ENCODE results near the gene UPP1. TPM values are rescaled to one million over a fixed set of nuclear protein-coding genes. Genes with fewer than 3 reads are reported as not detected.
"Not testable (repeated sequence)": the region's sequence is repeated elsewhere in the genome, so short reads cannot be mapped to it uniquely, and the experiment has no call there.

The UPP1 gene
- total and polyA plus RNA-seq, 4 experiments from 2014 or later: 52.7 to 123 (median 80.7) TPM

GRCh38 chr7:48114115-48114514 is 25.1 kb downstream of the UPP1 start:
- no peak overlapping the region for H3K27ac ChIP-seq (ENCODE audit: low read depth, low read length)
- H3K27me3 Mint-ChIP-seq: no peaks in the 10 kb centered on the region
- intact Hi-C loops (cut with micrococcal nuclease): no loop called here
- peaks cover 3 to 7% of the 10 kb centered on the region in 2 donors for H3K36me3 Mint-ChIP-seq
- peaks cover 13% of the 10 kb centered on the region for H3K4me1 ChIP-seq (ENCODE audit: insufficient read depth, low read length)
- no peak for DNase-seq
- peaks cover 8 to 15% (median 11%) of the 10 kb centered on the region in 4 donors for H3K4me1 Mint-ChIP-seq
- H3K9me3 Mint-ChIP-seq: no peaks in the 10 kb centered on the region
- H3K4me3 ChIP-seq (ENCODE audit: low read length in 2 of 2): no peak overlapping the region
- H3K27ac Mint-ChIP-seq: peak overlapping the region in 1 of 7 donors; percentile 76
- H3K9me3 ChIP-seq (ENCODE audit: control insufficient read depth in 1 of 2, low read length in 2 of 2): no peaks in the 10 kb centered on the region
- H3K27me3 ChIP-seq (ENCODE audit: insufficient read depth, low read length): no peaks in the 10 kb centered on the region
- no peak overlapping the region for H3K4me3 Mint-ChIP-seq
- ChIA-PET CTCF (ENCODE audit: partially characterized antibody) (interaction anchor here (1.2 to 2.0 kb wide), 2 partner anchors 122 to 167 kb away, joined by 3 to 9 read pairs; no protein-coding TSS in a partner anchor), POLR2A (ENCODE audit: partially characterized antibody) (no interaction called here)
- H3K36me3 ChIP-seq (ENCODE audit: insufficient read depth, low read length): no peaks in the 10 kb centered on the region

GRCh38 chr7:48114589-48114988 is 25.5 kb downstream of the UPP1 start:
- peaks cover 0 to 5% of the 10 kb centered on the region in 2 donors for H3K36me3 Mint-ChIP-seq
- no peak overlapping the region for H3K4me3 Mint-ChIP-seq
- Histone ChIP-seq H3K4me1 (ENCODE audit: insufficient read depth, low read length) (peaks cover 12% of the 10 kb centered on the region), H3K9me3 (ENCODE audit: control insufficient read depth in 1 of 2, low read length in 2 of 2) (no peaks in the 10 kb centered on the region), H3K36me3 (ENCODE audit: insufficient read depth, low read length) (no peaks in the 10 kb centered on the region), H3K27me3 (ENCODE audit: insufficient read depth, low read length) (no peaks in the 10 kb centered on the region), H3K27ac (ENCODE audit: low read depth, low read length) (no peak overlapping the region), H3K4me3 (ENCODE audit: low read length in 2 of 2) (no peak overlapping the region)
- H3K27me3 Mint-ChIP-seq: no peaks in the 10 kb centered on the region
- POLR2A ChIA-PET (ENCODE audit: partially characterized antibody): no interaction called here
- no peaks in the 10 kb centered on the region for H3K9me3 Mint-ChIP-seq
- H3K4me1 Mint-ChIP-seq: peaks cover 8 to 15% (median 10%) of the 10 kb centered on the region in 4 donors
- CTCF ChIA-PET (ENCODE audit: partially characterized antibody): interaction anchor here (1.0 to 2.0 kb wide), 3 partner anchors 123 to 169 kb away, joined by 3 to 9 read pairs (median 4); no protein-coding TSS in a partner anchor
- DNase-seq: no peak
- intact Hi-C loops (cut with micrococcal nuclease): no loop called here
- peak overlapping the region in 2 of 7 donors; percentile 57 to 76 for H3K27ac Mint-ChIP-seq

GRCh38 chr7:48116043-48116442 is 27.0 kb downstream of the UPP1 start:
- Mint-ChIP-seq H3K4me1 (peaks cover 0 to 4% (median 0%) of the 10 kb centered on the region in 4 donors), H3K27ac (peak overlapping the region in 1 of 7 donors; percentile 5), H3K4me3 (no peak overlapping the region), H3K36me3 (no peaks in the 10 kb centered on the region), H3K27me3 (no peaks in the 10 kb centered on the region), H3K9me3 (no peaks in the 10 kb centered on the region)
- no peak for DNase-seq
- Histone ChIP-seq H3K4me3 (ENCODE audit: low read length in 2 of 2) (no peak overlapping the region), H3K27ac (ENCODE audit: low read depth, low read length) (no peak overlapping the region), H3K9me3 (ENCODE audit: control insufficient read depth in 1 of 2, low read length in 2 of 2) (no peaks in the 10 kb centered on the region), H3K4me1 (ENCODE audit: insufficient read depth, low read length) (no peaks in the 10 kb centered on the region), H3K27me3 (ENCODE audit: insufficient read depth, low read length) (no peaks in the 10 kb centered on the region), H3K36me3 (ENCODE audit: insufficient read depth, low read length) (no peaks in the 10 kb centered on the region)
- CTCF ChIA-PET (ENCODE audit: partially characterized antibody): no interaction called here
- POLR2A ChIA-PET (ENCODE audit: partially characterized antibody): no interaction called here
- intact Hi-C loops (cut with micrococcal nuclease): no loop called here

- Histone ChIP-seq H3K4me3 (ENCODE audit: low read length in 2 of 2) (no peak overlapping the region), H3K27me3 (ENCODE audit: insufficient read depth, low read length) (no peaks in the 10 kb centered on the region), H3K27ac (ENCODE audit: low read depth, low read length) (no peak overlapping the region), H3K36me3 (ENCODE audit: insufficient read depth, low read length) (no peaks in the 10 kb centered on the region), H3K4me1 (ENCODE audit: insufficient read depth, low read length) (no peaks in the 10 kb centered on the region), H3K9me3 (ENCODE audit: control insufficient read depth in 1 of 2, low read length in 2 of 2) (no peaks in the 10 kb centered on the region)
- Mint-ChIP-seq H3K36me3 (no peaks in the 10 kb centered on the region), H3K27me3 (no peaks in the 10 kb centered on the region), H3K4me3 (no peak overlapping the region), H3K27ac (no peak overlapping the region), H3K4me1 (no peaks in the 10 kb centered on the region), H3K9me3 (no peaks in the 10 kb centered on the region)
- CTCF ChIA-PET (ENCODE audit: partially characterized antibody): no interaction called here
- no peak for DNase-seq
- POLR2A ChIA-PET (ENCODE audit: partially characterized antibody): no interaction called here
- intact Hi-C loops (cut with micrococcal nuclease): no loop called here
These were observed 29.0 kb downstream of the UPP1 start for GRCh38 chr7:48118041-48118440.

- POLR2A ChIA-PET (ENCODE audit: partially characterized antibody); H3K36me3 Mint-ChIP-seq; H3K27ac Mint-ChIP-seq; DNase-seq; H3K4me1 Mint-ChIP-seq; H3K4me1 ChIP-seq (ENCODE audit: insufficient read depth, low read length); H3K27me3 ChIP-seq (ENCODE audit: insufficient read depth, low read length); H3K9me3 Mint-ChIP-seq; intact Hi-C loops (cut with micrococcal nuclease); H3K4me3 ChIP-seq (ENCODE audit: low read length in 2 of 2); H3K27me3 Mint-ChIP-seq; H3K4me3 Mint-ChIP-seq; H3K27ac ChIP-seq (ENCODE audit: low read depth, low read length); H3K9me3 ChIP-seq (ENCODE audit: control insufficient read depth in 1 of 2, low read length in 2 of 2); H3K36me3 ChIP-seq (ENCODE audit: insufficient read depth, low read length): not testable (repeated sequence)
- CTCF ChIA-PET (ENCODE audit: partially characterized antibody): interaction anchor here (1.4 to 1.8 kb wide), 2 partner anchors 10 to 129 kb away, joined by 3 to 11 read pairs; no protein-coding TSS in a partner anchor
These were observed 31.5 kb downstream of the UPP1 start for GRCh38 chr7:48120536-48120935.

- Mint-ChIP-seq H3K36me3 (no peaks in the 10 kb centered on the region), H3K27me3 (peaks cover 9 to 12% of the 10 kb centered on the region in 2 donors), H3K9me3 (peaks cover 0 to 20% (median 9%) of the 10 kb centered on the region in 8 donors), H3K4me3 (no peak overlapping the region), H3K4me1 (no peaks in the 10 kb centered on the region), H3K27ac (peak overlapping the region in 2 of 7 donors; percentile 10 to 51)
- intact Hi-C loops (cut with micrococcal nuclease): no loop called here
- ChIA-PET POLR2A (ENCODE audit: partially characterized antibody) (no interaction called here), CTCF (ENCODE audit: partially characterized antibody) (no interaction called here)
- no peak for DNase-seq
- no peaks in the 10 kb centered on the region for H3K4me1 ChIP-seq (ENCODE audit: insufficient read depth, low read length)
- H3K36me3 ChIP-seq (ENCODE audit: insufficient read depth, low read length): no peaks in the 10 kb centered on the region
- H3K27ac ChIP-seq (ENCODE audit: low read depth, low read length): no peak overlapping the region
- H3K4me3 ChIP-seq (ENCODE audit: low read length in 2 of 2): no peak overlapping the region
- no peaks in the 10 kb centered on the region for H3K9me3 ChIP-seq (ENCODE audit: control insufficient read depth in 1 of 2, low read length in 2 of 2)
- no peaks in the 10 kb centered on the region for H3K27me3 ChIP-seq (ENCODE audit: insufficient read depth, low read length)
These were observed 37.0 kb downstream of the UPP1 start for GRCh38 chr7:48126037-48126436.

GRCh38 chr7:48130658-48131108 is 41.6 kb downstream of the UPP1 start:
- ChIA-PET CTCF (ENCODE audit: partially characterized antibody) (no interaction called here), POLR2A (ENCODE audit: partially characterized antibody) (no interaction called here)
- DNase-seq: no peak
- H3K27me3 ChIP-seq (ENCODE audit: insufficient read depth, low read length): no peaks in the 10 kb centered on the region
- peaks cover 12% of the 10 kb centered on the region in 2 donors for H3K27me3 Mint-ChIP-seq
- H3K4me3 ChIP-seq (ENCODE audit: low read length in 2 of 2): no peak overlapping the region
- no peaks in the 10 kb centered on the region for H3K36me3 ChIP-seq (ENCODE audit: insufficient read depth, low read length)
- H3K36me3 Mint-ChIP-seq: no peaks in the 10 kb centered on the region
- H3K27ac Mint-ChIP-seq: no peak overlapping the region
- no peaks in the 10 kb centered on the region for H3K4me1 ChIP-seq (ENCODE audit: insufficient read depth, low read length)
- H3K9me3 ChIP-seq (ENCODE audit: control insufficient read depth in 1 of 2, low read length in 2 of 2): no peaks in the 10 kb centered on the region
- H3K27ac ChIP-seq (ENCODE audit: low read depth, low read length): no peak overlapping the region
- peaks cover 0 to 16% (median 9%) of the 10 kb centered on the region in 8 donors for H3K9me3 Mint-ChIP-seq
- H3K4me1 Mint-ChIP-seq: no peaks in the 10 kb centered on the region
- no peak overlapping the region for H3K4me3 Mint-ChIP-seq
- intact Hi-C loops (cut with micrococcal nuclease): no loop called here

GRCh38 chr7:48132792-48133191 is 43.7 kb downstream of the UPP1 start:
- Histone ChIP-seq H3K9me3 (ENCODE audit: control insufficient read depth in 1 of 2, low read length in 2 of 2) (no peaks in the 10 kb centered on the region), H3K36me3 (ENCODE audit: insufficient read depth, low read length) (no peaks in the 10 kb centered on the region), H3K27ac (ENCODE audit: low read depth, low read length) (no peak overlapping the region), H3K4me1 (ENCODE audit: insufficient read depth, low read length) (no peaks in the 10 kb centered on the region), H3K27me3 (ENCODE audit: insufficient read depth, low read length) (no peaks in the 10 kb centered on the region), H3K4me3 (ENCODE audit: low read length in 2 of 2) (no peak overlapping the region)
- H3K4me1 Mint-ChIP-seq: no peaks in the 10 kb centered on the region
- no peak overlapping the region for H3K27ac Mint-ChIP-seq
- no peak for DNase-seq
- CTCF ChIA-PET (ENCODE audit: partially characterized antibody): no interaction called here
- POLR2A ChIA-PET (ENCODE audit: partially characterized antibody): no interaction called here
- H3K36me3 Mint-ChIP-seq: no peaks in the 10 kb centered on the region
- H3K4me3 Mint-ChIP-seq: no peak overlapping the region
- intact Hi-C loops (cut with micrococcal nuclease): no loop called here
- peaks cover 0 to 7% (median 0%) of the 10 kb centered on the region in 8 donors for H3K9me3 Mint-ChIP-seq
- H3K27me3 Mint-ChIP-seq: peaks cover 12% of the 10 kb centered on the region in 2 donors
